GM19035 (cell line): Measurements from ENCODE around the gene INSR.

Experiments
- ATAC-seq: cut with Tn5 transposase; IDR thresholded peaks from one replicate; pipeline ENCODE4 v1.9.1; 2021; ENCODE audit not compliant: unreplicated experiment

INSR gene

DNA sequence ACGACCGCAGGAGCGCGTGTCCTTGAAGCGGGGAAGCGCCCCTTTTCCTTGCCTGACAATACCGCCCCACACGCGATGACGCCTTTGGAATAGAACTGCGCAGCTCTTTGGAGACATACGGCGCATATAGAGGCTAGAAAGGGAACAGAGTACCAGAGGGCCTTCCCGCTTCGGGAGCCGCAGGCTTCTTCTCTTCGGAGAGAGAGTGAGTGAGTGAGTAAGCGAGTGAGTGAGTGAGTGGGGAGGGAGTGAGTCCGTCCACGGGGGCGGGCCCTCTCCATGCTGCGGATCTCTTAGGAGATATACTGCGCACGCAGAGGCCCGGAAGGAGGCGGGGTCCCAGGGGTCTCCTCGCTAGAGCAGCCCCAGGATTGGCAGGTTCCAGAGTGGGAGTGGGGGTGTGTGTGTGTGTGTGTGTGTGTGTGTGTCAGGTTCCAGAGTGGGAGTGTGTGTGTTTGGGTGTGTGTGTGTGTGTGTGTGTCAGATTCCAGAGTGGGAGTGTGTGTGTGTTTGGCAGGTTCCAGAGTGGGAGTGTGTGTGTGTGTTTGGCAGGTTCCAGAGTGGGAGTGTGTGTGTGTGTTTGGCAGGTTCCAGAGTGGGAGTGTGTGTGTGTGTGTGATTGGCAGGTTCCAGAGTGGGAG is 97.0 kb downstream of the INSR start:
- ATAC-seq = peak; percentile 51

GRCh38 chr19:7196763-7197118 is 97.5 kb downstream of the INSR start:
- ATAC-seq = no peak

DNA sequence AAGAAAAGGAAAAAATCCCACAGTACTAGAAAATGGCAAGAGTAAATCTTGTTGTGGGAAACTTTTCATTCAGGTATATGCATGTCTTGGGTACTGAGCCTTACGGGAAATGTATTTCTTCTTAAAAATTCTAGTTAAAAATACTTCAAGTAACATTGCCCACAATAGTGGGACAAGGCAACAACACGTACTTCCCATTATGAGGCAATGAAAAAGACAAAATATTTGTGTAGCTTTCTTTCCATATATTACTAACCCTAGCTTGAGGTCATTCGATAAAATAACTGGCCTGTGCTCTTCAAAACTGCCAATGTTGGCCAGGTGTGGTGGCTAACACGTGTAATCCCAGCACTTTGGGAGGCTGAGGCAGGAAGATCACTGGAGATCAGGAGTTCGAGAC is 99.2 kb downstream of the INSR start:
- no peak for ATAC-seq

- ATAC-seq = no peak
Measured at GRCh38 chr19:7194566-7194965, 99.6 kb downstream of the INSR start.

GRCh38 chr19:7191946-7192691 is 102.1 kb downstream of the INSR start:
- no peak for ATAC-seq

- ATAC-seq = no peak
Measured at GRCh38 chr19:7188698-7189629, 105.2 kb downstream of the INSR start.

GRCh38 chr19:7187605-7188339 is 106.4 kb downstream of the INSR start:
- no peak for ATAC-seq

GRCh38 chr19:7182489-7182888 is 111.7 kb downstream of the INSR start:
- ATAC-seq = no peak

DNA sequence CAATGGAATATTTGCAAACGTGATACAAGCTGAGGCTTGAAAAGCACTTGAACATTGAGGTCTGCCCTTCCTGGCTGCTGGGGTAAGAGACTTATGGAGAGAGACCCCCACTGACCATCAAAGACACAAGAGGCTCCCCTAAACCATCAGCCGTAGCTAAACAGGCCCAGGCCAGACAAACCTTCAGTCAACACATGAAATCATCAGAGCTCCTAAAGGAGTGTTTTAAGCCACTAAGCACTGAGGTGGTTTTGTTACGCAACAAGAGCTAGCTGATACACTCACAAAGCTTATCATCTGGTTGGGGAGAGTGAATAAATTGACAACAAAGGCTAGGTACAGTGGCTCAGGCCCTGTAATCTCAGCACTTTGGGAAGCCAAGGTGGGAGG is 114.3 kb downstream of the INSR start:
- ATAC-seq = no peak

DNA sequence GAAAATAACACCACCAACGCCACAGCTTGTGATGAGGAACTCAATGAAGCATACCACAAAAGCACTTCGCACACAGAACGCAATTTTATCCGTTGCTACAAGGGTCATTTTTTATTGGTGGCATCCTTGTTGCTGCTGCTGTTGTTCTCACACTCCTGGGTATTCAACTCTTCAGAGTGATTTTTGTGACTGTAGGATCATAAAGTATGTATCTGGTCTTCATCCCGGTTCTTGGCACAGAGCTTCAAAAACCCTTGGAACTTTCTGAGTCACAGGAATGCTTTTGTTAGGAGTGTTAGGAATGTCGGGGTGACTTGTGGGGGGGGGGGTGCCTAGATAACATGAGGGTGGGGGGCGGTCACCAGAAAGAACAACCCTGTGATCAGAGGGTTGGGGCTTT is 116.3 kb downstream of the INSR start:
- ATAC-seq = no peak

DNA sequence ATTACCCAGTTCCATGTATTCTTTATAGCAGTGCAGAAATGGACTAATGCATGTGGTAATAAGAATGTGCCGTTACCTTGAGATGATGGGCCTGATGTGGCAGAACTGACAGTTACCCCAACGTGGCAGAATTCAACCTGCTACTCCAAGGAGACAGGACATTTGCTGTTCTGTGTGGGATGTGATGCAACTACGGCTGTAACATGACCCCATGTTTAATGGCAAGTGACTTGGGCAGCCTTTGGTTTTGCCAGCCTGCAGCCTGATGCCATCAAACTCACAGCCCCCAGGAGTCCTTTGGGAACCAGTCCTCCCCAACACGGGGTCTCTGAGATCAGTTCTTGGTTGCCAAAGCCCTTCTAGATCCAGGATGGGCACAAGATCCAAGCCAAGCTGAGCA is 117.4 kb downstream of the INSR start:
- no peak for ATAC-seq

GRCh38 chr19:7172794-7173193 is 121.4 kb downstream of the INSR start:
- ATAC-seq = no peak

DNA sequence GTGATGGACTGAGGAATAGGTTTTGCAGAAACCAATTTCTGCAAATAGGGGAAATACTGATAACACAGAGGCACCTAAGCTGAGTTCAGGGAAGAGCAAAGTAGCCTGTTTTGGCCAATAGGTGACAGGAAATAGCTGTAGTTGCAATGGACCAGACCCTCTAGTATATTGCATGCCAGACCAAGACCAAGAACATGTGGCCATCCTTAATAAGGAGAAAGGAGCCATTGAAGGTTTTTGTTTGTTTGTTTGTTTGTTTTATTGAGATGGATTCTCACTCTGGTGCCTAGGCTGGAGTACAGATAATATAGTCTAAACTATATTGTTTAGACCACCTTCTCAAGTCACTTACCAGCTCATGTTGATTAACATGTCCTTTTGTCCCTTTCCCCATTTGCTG is 123.2 kb downstream of the INSR start:
- ATAC-seq = no peak

- ATAC-seq = no peak
Measured at GRCh38 chr19:7168941-7169340, 125.3 kb downstream of the INSR start.

GRCh38 chr19:7161292-7161691 is 132.9 kb downstream of the INSR start:
- ATAC-seq = no peak

- no peak for ATAC-seq
Measured at GRCh38 chr19:7159105-7159933, 134.9 kb downstream of the INSR start.

GRCh38 chr19:7153022-7153421 is 141.2 kb downstream of the INSR start:
- ATAC-seq = no peak

- no peak for ATAC-seq
Measured at GRCh38 chr19:7152568-7152967, 141.6 kb downstream of the INSR start.

DNA sequence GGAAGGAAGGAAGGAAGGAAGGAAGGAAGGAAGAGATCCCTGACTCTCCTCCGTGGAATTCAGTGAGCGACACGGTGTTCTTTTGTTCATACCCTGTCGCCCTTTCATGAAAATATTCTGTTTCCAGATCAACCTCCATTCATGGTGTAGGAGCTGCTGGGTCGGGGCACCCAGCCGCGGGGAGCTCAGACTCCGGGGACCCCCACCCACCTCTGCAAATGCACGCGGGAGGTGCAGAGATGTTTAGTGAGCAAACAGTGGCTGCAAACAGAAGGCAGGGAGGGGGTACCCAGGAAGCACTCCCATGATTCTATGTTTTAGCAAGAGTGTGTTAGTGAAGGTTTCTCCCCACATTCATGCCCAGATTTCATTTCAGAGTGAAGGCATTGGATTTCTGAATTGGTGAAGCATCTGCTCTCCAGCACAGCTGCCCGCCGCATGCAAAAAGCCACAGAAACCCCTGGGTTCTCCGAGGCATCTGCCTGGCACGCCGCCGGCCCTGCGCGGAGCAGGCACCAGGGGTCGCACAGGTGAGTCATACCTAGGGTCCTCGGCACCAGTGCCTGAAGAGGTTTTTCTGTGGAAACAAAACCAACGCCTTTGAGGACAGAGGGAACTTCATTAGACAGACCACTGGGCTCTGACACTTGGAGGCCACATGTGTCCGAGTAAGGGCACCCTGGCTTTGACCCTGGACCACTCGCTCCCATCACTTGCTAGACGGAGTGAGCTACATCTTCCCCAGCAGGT is 144.1 kb downstream of the INSR start:
- no peak for ATAC-seq
